KMS-11 (cell line): Measurements from ENCODE around the gene CEACAM1.
"Not testable (repeated sequence)": the region's sequence is repeated elsewhere in the genome, so short reads cannot be mapped to it uniquely, and the experiment has no call there.

Experiments
- H2AFZ ChIP-seq: fragments of 200-600 bp; sonication (generic); 2 replicates; pipeline ENCODE4 v1.6.1; 2016; ENCODE audit warnings: antibody characterized with exemption, mixed run types, low read depth
- H3K27ac ChIP-seq: fragments of 200-600 bp; sonication (generic); 2 replicates; pipeline ENCODE4 v1.6.1; 2016; ENCODE audit warnings: mild to moderate bottlenecking, mixed run types
- H3K27me3 ChIP-seq: fragments of 200-600 bp; sonication (generic); 2 replicates; pipeline ENCODE4 v1.6.1; 2017; ENCODE audit warnings: mild to moderate bottlenecking, low read depth, mixed run types, moderate library complexity; ENCODE audit not compliant: insufficient read depth
- H3K36me3 ChIP-seq: fragments of 200-600 bp; sonication (generic); 2 replicates; pipeline ENCODE4 v1.6.1; 2017; ENCODE audit warnings: mild to moderate bottlenecking, mixed run types; ENCODE audit not compliant: insufficient read depth
- H3K4me1 ChIP-seq: fragments of 200-600 bp; sonication (generic); 2 replicates; pipeline ENCODE4 v1.6.1; 2016; ENCODE audit warnings: mild to moderate bottlenecking, low read depth, mixed run types; ENCODE audit not compliant: poor library complexity, severe bottlenecking
- H3K4me2 ChIP-seq: fragments of 200-600 bp; sonication (generic); 2 replicates; pipeline ENCODE4 v1.7.0; 2016; ENCODE audit warnings: mild to moderate bottlenecking, mixed run types
- H3K4me3 ChIP-seq: fragments of 200-600 bp; sonication (generic); IDR thresholded peaks from 2 replicates; pipeline ENCODE4 v1.6.1; 2017; ENCODE audit warnings: low read depth, low read length, mixed read lengths; ENCODE audit not compliant: insufficient read depth
- H3K79me2 ChIP-seq: fragments of 200-600 bp; sonication (generic); 2 replicates; pipeline ENCODE4 v1.6.1; 2016; ENCODE audit warnings: low read depth, mixed run types; ENCODE audit not compliant: insufficient read depth
- H3K9ac ChIP-seq: fragments of 200-600 bp; sonication (generic); 2 replicates; pipeline ENCODE4 v1.6.1; 2016; ENCODE audit warnings: mild to moderate bottlenecking, mixed run types
- H4K20me1 ChIP-seq: fragments of 200-600 bp; sonication (generic); 2 replicates; pipeline ENCODE4 v1.6.1; 2016; ENCODE audit warnings: mild to moderate bottlenecking, mixed run types; ENCODE audit not compliant: insufficient read depth
- CTCF ChIP-seq: fragments of 200-600 bp; sonication (generic); conservative IDR thresholded peaks from 2 replicates; pipeline ENCODE4 v1.6.1; 2017; ENCODE audit warnings: low read depth, mild to moderate bottlenecking, antibody characterized with exemption, low read length, moderate library complexity, mixed read lengths

CEACAM1 gene

GRCh38 chr19:42538841-42539709 lies 10.8 kb upstream of the CEACAM1 start:
- Histone ChIP-seq H4K20me1 (no peaks in the 10 kb centered on the region), H2AFZ (no peak overlapping the region), H3K9ac (no peak overlapping the region), H3K4me2 (no peak overlapping the region), H3K4me1 (no peaks in the 10 kb centered on the region), H3K4me3 (no peak overlapping the region), H3K27ac (no peak overlapping the region), H3K27me3 (no peaks in the 10 kb centered on the region), H3K36me3 (no peaks in the 10 kb centered on the region), H3K79me2 (no peaks in the 10 kb centered on the region)
- no peak for TF ChIP-seq CTCF

GRCh38 chr19:42535276-42535675 lies 7.0 kb upstream of the CEACAM1 start:
- H3K36me3 ChIP-seq, H4K20me1 ChIP-seq, H3K4me1 ChIP-seq, H3K27me3 ChIP-seq, H2AFZ ChIP-seq, H3K4me2 ChIP-seq, H3K4me3 ChIP-seq, H3K27ac ChIP-seq, H3K79me2 ChIP-seq, H3K9ac ChIP-seq: not testable (repeated sequence)

- H3K36me3 ChIP-seq, result no peaks in the 10 kb centered on the region
- H3K4me3 ChIP-seq, result no peak overlapping the region
- no peak overlapping the region for H3K4me2 ChIP-seq
- H4K20me1 ChIP-seq, result no peaks in the 10 kb centered on the region
- H3K79me2 ChIP-seq, result no peaks in the 10 kb centered on the region
- H3K9ac ChIP-seq, result no peak overlapping the region
- no peak overlapping the region for H2AFZ ChIP-seq
- no peaks in the 10 kb centered on the region for H3K27me3 ChIP-seq
- H3K4me1 ChIP-seq, result no peaks in the 10 kb centered on the region
- H3K27ac ChIP-seq, result no peak overlapping the region
- TF ChIP-seq CTCF, result no peak
These were observed 6.1 kb upstream of the CEACAM1 start for GRCh38 chr19:42534391-42534790.

GRCh38 chr19:42532891-42533290 lies 4.6 kb upstream of the CEACAM1 start:
- H3K4me1 ChIP-seq, result no peaks in the 10 kb centered on the region

More at GRCh38 chr19:42532891-42533290, 4.6 kb upstream of the CEACAM1 start:
- no peaks in the 10 kb centered on the region for H3K27me3 ChIP-seq
- no peak overlapping the region for H3K9ac ChIP-seq
- no peak overlapping the region for H3K27ac ChIP-seq
- H4K20me1 ChIP-seq, result no peaks in the 10 kb centered on the region
- no peaks in the 10 kb centered on the region for H3K79me2 ChIP-seq
- H3K4me2 ChIP-seq, result no peak overlapping the region
- H3K36me3 ChIP-seq, result no peaks in the 10 kb centered on the region
- TF ChIP-seq CTCF, result no peak
- no peak overlapping the region for H2AFZ ChIP-seq
- no peak overlapping the region for H3K4me3 ChIP-seq
